Activated CD8-positive, alpha-beta memory T cell treated with anti-CD3 and anti-CD28 coated beads, Interleukin-2, amount 10 ng/mL, durations not matched to agents 7 days and 5 days (primary cell): ENCODE measurements around the gene CUX1. TPM values are rescaled to one million over a fixed set of nuclear protein-coding genes. Genes with fewer than 3 reads are reported as not detected.
A peak's percentile ranks its signal among the peaks of the same experiment; 100 is the strongest.
"Not testable (repeated sequence)": the region's sequence is repeated elsewhere in the genome, so short reads cannot be mapped to it uniquely, and the experiment has no call there.

ENCODE experiments used
- ATAC-seq: fragments of 150-1000 bp; cut with Tn5 transposase; one replicate; pipeline ENCODE4 v1.10.0; 2021; ENCODE audit warnings: moderate library complexity
- CTCF ChIA-PET: fragments of 350-600 bp; sonication (Branson Sonifier 250); formaldehyde crosslinking; loops from one replicate; lab custom pipeline; 2021; ENCODE audit warnings: antibody characterized with exemption; lab: Charles Lee
- DNase-seq: peaks from one replicate; pipeline ENCODE4 v3.0.0-alpha.2; 2020
- H3K27ac Mint-ChIP-seq: one replicate; pipeline ENCODE4 v1.8.0; 2021; ENCODE audit warnings: mild to moderate bottlenecking, mixed read lengths
- H3K27me3 Mint-ChIP-seq: one replicate; pipeline ENCODE4 v1.8.0; 2021; ENCODE audit warnings: mixed read lengths
- H3K36me3 Mint-ChIP-seq: one replicate; pipeline ENCODE4 v1.8.0; 2021; ENCODE audit warnings: mild to moderate bottlenecking, mixed read lengths
- H3K4me1 Mint-ChIP-seq: one replicate; pipeline ENCODE4 v1.8.0; 2021; ENCODE audit warnings: mixed read lengths
- H3K4me3 Mint-ChIP-seq: one replicate; pipeline ENCODE4 v1.8.0; 2021; ENCODE audit warnings: mild to moderate bottlenecking, moderate library complexity, mixed read lengths
- H3K9me3 Mint-ChIP-seq: one replicate; pipeline ENCODE4 v1.8.0; 2022; ENCODE audit warnings: low read depth, mixed read lengths
- total RNA-seq, 2 experiments: library from RNA; stranded (reverse); gene quantifications; one replicate each; pipeline ENCODE4 v1.2.3, GENCODE V29; 2021

CUX1 gene
- total RNA-seq, 2 experiments from 2014 or later: 24.0 to 28.7 TPM

- no peaks in the 10 kb centered on the region for H3K36me3 Mint-ChIP-seq
- H3K4me3 Mint-ChIP-seq: no peak overlapping the region
- DNase-seq (no peak), ATAC-seq (no peak)
- CTCF ChIA-PET: interaction anchor here (1.5 kb wide), 1 partner anchor 35 kb away, joined by 3 read pairs; no protein-coding TSS in a partner anchor
- H3K4me1 Mint-ChIP-seq: no peaks in the 10 kb centered on the region
- H3K27ac Mint-ChIP-seq: no peak overlapping the region
- H3K27me3 Mint-ChIP-seq: peaks cover 6% of the 10 kb centered on the region
- H3K9me3 Mint-ChIP-seq: no peaks in the 10 kb centered on the region
These were observed 502.8 kb downstream of the CUX1 start for GRCh38 chr7:102320181-102320580.

GRCh38 chr7:102320601-102321350 is 503.4 kb downstream of the CUX1 start:
- Mint-ChIP-seq H3K27ac (no peak overlapping the region), H3K4me1 (no peaks in the 10 kb centered on the region), H3K4me3 (no peak overlapping the region), H3K36me3 (no peaks in the 10 kb centered on the region), H3K27me3 (peaks cover 6% of the 10 kb centered on the region), H3K9me3 (no peaks in the 10 kb centered on the region)
- DNase-seq: no peak
- CTCF ChIA-PET: interaction anchor here (1.3 to 1.5 kb wide), 2 partner anchors 36 to 41 kb away, joined by 3 read pairs; no protein-coding TSS in a partner anchor
- ATAC-seq: no peak

- Mint-ChIP-seq H3K4me1 (no peaks in the 10 kb centered on the region), H3K9me3 (no peaks in the 10 kb centered on the region), H3K27me3 (peaks cover 6% of the 10 kb centered on the region), H3K4me3 (no peak overlapping the region), H3K36me3 (no peaks in the 10 kb centered on the region), H3K27ac (no peak overlapping the region)
- DNase-seq: peak; percentile 25
- CTCF ChIA-PET: interaction anchor here (1.3 kb wide), 1 partner anchor 42 kb away, joined by 3 read pairs; no protein-coding TSS in a partner anchor
- ATAC-seq: peak; percentile 70
These were observed 504.1 kb downstream of the CUX1 start for GRCh38 chr7:102321351-102322201.

- CTCF ChIA-PET: interaction anchor here (1.3 kb wide), 1 partner anchor 43 kb away, joined by 3 read pairs; no protein-coding TSS in a partner anchor
- Mint-ChIP-seq H3K4me1 (no peaks in the 10 kb centered on the region), H3K4me3 (no peak overlapping the region), H3K27ac (no peak overlapping the region), H3K36me3 (no peaks in the 10 kb centered on the region), H3K9me3 (no peaks in the 10 kb centered on the region), H3K27me3 (peaks cover 9% of the 10 kb centered on the region)
- ATAC-seq: no peak
- no peak for DNase-seq
These were observed 504.8 kb downstream of the CUX1 start for GRCh38 chr7:102322202-102322715.

GRCh38 chr7:102323914-102324195 is 506.4 kb downstream of the CUX1 start:
- CTCF ChIA-PET: no interaction called here
- no peak overlapping the region for H3K4me3 Mint-ChIP-seq
- DNase-seq (no peak), ATAC-seq (no peak)
- no peaks in the 10 kb centered on the region for H3K9me3 Mint-ChIP-seq
- H3K27me3 Mint-ChIP-seq: peaks cover 21% of the 10 kb centered on the region
- H3K27ac Mint-ChIP-seq: no peak overlapping the region
- no peaks in the 10 kb centered on the region for H3K36me3 Mint-ChIP-seq
- H3K4me1 Mint-ChIP-seq: no peaks in the 10 kb centered on the region

GRCh38 chr7:102325106-102325505 is 507.7 kb downstream of the CUX1 start:
- DNase-seq, H3K4me1 Mint-ChIP-seq, H3K36me3 Mint-ChIP-seq, ATAC-seq, CTCF ChIA-PET, H3K9me3 Mint-ChIP-seq, H3K27ac Mint-ChIP-seq, H3K4me3 Mint-ChIP-seq: not testable (repeated sequence)
- peaks cover 23% of the 10 kb centered on the region for H3K27me3 Mint-ChIP-seq

- DNase-seq: no peak
- no peaks in the 10 kb centered on the region for H3K36me3 Mint-ChIP-seq
- CTCF ChIA-PET: interaction anchor here (1.2 kb wide), 1 partner anchor 11 kb away, joined by 3 read pairs; no protein-coding TSS in a partner anchor
These were observed 508.9 kb downstream of the CUX1 start for GRCh38 chr7:102326157-102326889.

GRCh38 chr7:102327183-102327582 is 509.8 kb downstream of the CUX1 start:
- peaks cover 20% of the 10 kb centered on the region for H3K27me3 Mint-ChIP-seq
- CTCF ChIA-PET, DNase-seq: not testable (repeated sequence)

More at GRCh38 chr7:102326157-102326889, 508.9 kb downstream of the CUX1 start:
- Mint-ChIP-seq H3K4me3 (no peak overlapping the region), H3K9me3 (no peaks in the 10 kb centered on the region), H3K27me3 (peaks cover 24% of the 10 kb centered on the region), H3K27ac (no peak overlapping the region), H3K4me1 (peaks cover 2% of the 10 kb centered on the region)
- ATAC-seq: no peak

GRCh38 chr7:102328863-102329262 is 511.4 kb downstream of the CUX1 start:
- CTCF ChIA-PET, ATAC-seq, H3K36me3 Mint-ChIP-seq, DNase-seq, H3K4me1 Mint-ChIP-seq, H3K4me3 Mint-ChIP-seq, H3K9me3 Mint-ChIP-seq, H3K27ac Mint-ChIP-seq: not testable (repeated sequence)
- peaks cover 20% of the 10 kb centered on the region for H3K27me3 Mint-ChIP-seq

More at GRCh38 chr7:102327183-102327582, 509.8 kb downstream of the CUX1 start:
- H3K9me3 Mint-ChIP-seq, H3K4me1 Mint-ChIP-seq, ATAC-seq, H3K4me3 Mint-ChIP-seq, H3K27ac Mint-ChIP-seq, H3K36me3 Mint-ChIP-seq: not testable (repeated sequence)

- peaks cover 20% of the 10 kb centered on the region for H3K27me3 Mint-ChIP-seq
- H3K4me1 Mint-ChIP-seq, ATAC-seq, H3K27ac Mint-ChIP-seq, H3K36me3 Mint-ChIP-seq, CTCF ChIA-PET, H3K4me3 Mint-ChIP-seq, H3K9me3 Mint-ChIP-seq, DNase-seq: not testable (repeated sequence)
These were observed 511.9 kb downstream of the CUX1 start for GRCh38 chr7:102329366-102329765.

- H3K4me3 Mint-ChIP-seq, H3K4me1 Mint-ChIP-seq, DNase-seq, H3K36me3 Mint-ChIP-seq, H3K27ac Mint-ChIP-seq, H3K9me3 Mint-ChIP-seq, CTCF ChIA-PET, ATAC-seq: not testable (repeated sequence)
- H3K27me3 Mint-ChIP-seq: peaks cover 20% of the 10 kb centered on the region
These were observed 513.4 kb downstream of the CUX1 start for GRCh38 chr7:102330666-102331460.
